K562 (cell line): ENCODE results near the gene ZNF214. TPM values are rescaled to one million over a fixed set of nuclear protein-coding genes. Genes with fewer than 3 reads are reported as not detected.

Experiments
- ATAC-seq: fragments of 200-7000 bp; cut with Tn5 transposase; 3 replicates; pipeline ENCODE4 v1.9.1; 2020; ENCODE audit warnings: moderate library complexity
- BruUV-seq: library from RNA; stranded (reverse); fragments of 400-500 nt; replicated peaks from 2 replicates; lab custom pipeline; 2021; lab: Mats Ljungman, UMichigan
- CTCF ChIA-PET: fragments of 300-600 bp; formaldehyde crosslinking; extraction: SDS; loops from one replicate; lab custom pipeline; 2021; ENCODE audit warnings: low intra/inter-chr PET ratio; lab: Yijun Ruan, JAX
- POLR2A ChIA-PET: fragments of 300-600, 350-650 bp; sonication (Branson Sonifier 250); formaldehyde crosslinking; extraction: SDS; loops from one replicate; lab custom pipeline; 2021; ENCODE audit warnings: antibody characterized with exemption, inconsistent platforms; lab: Yijun Ruan, JAX
- DNase-seq, 4 experiments: peaks; one replicate each; pipeline versions ENCODE4 v3.0.0 to v3.0.0-alpha.2; 2011 to 2018; ENCODE audit warnings: low spot score in 3 of 4, mixed read lengths in 3 of 4; ENCODE audit errors: extremely low read depth in 1 of 4
- FAIRE-seq: peaks from 2 replicates; lab custom pipeline; 2011; peaks lifted over from hg19 to GRCh38; lab: Jason Lieb, UNC
- H2AFZ ChIP-seq: 2 replicates; pipeline ENCODE4 v1.6.0; 2011; ENCODE audit warnings: low read depth, low read length, control low read depth, inconsistent platforms
- H3K27ac ChIP-seq: fragments of 200-600 bp; 3 replicates; pipeline ENCODE4 v1.8.0; 2011; ENCODE audit warnings: low read depth, mild to moderate bottlenecking, control low read depth, inconsistent platforms, low read length, moderate library complexity, mixed read lengths; ENCODE audit errors: extremely low read depth
- H3K27me3 ChIP-seq, 2 experiments: fragments of 300-600 bp in 1 of 2; 2 replicates in 1 of 2; 3 replicates in 1 of 2; pipeline versions ENCODE4 v1.6.0 to v1.8.0; 2011; ENCODE audit warnings: inconsistent platforms in 2 of 2, low read length in 2 of 2, mild to moderate bottlenecking in 1 of 2, mixed read lengths in 1 of 2, moderate library complexity in 1 of 2; ENCODE audit not compliant: control insufficient read depth in 2 of 2, insufficient read depth in 2 of 2
- H3K36me3 ChIP-seq: fragments of 300-600 bp; 3 replicates; pipeline ENCODE4 v1.8.0; 2011; ENCODE audit warnings: mild to moderate bottlenecking, low read length, inconsistent platforms; ENCODE audit not compliant: control insufficient read depth, insufficient read depth
- H3K4me1 ChIP-seq, 2 experiments: fragments of 200-600 bp in 1 of 2; replicated peaks in 1 of 2; 2 replicates in 1 of 2; 3 replicates in 1 of 2; pipeline versions ENCODE4 v1.5.1 to v1.8.0; 2011; ENCODE audit warnings: inconsistent platforms in 2 of 2, low read length in 2 of 2, mild to moderate bottlenecking in 1 of 2, mixed read lengths in 1 of 2, moderate library complexity in 1 of 2; ENCODE audit not compliant: control insufficient read depth in 2 of 2, insufficient read depth in 2 of 2
- H3K4me2 ChIP-seq: 2 replicates; pipeline ENCODE4 v1.6.1; 2011; ENCODE audit warnings: low read length, control low read depth, inconsistent platforms, mixed read lengths; ENCODE audit not compliant: insufficient read depth
- H3K4me3 ChIP-seq: fragments of 200-600 bp; sonication (generic), shearing (Covaris generic); 2 replicates; pipeline ENCODE4 v1.5.1; 2016; ENCODE audit warnings: control low read depth, inconsistent platforms
- H3K79me2 ChIP-seq: fragments of 200-600 bp; 3 replicates; pipeline ENCODE4 v1.8.0; 2011; ENCODE audit warnings: low read length, inconsistent platforms; ENCODE audit not compliant: control insufficient read depth, insufficient read depth
- H3K9ac ChIP-seq, 2 experiments: 2 replicates each; pipeline versions ENCODE4 v1.6.0 to v1.6.1; 2011; ENCODE audit warnings: low read depth in 2 of 2, low read length in 2 of 2, control low read depth in 1 of 2, inconsistent platforms in 1 of 2, mild to moderate bottlenecking in 1 of 2, mixed read lengths in 1 of 2; ENCODE audit not compliant: insufficient read depth in 1 of 2
- H3K9me1 ChIP-seq: one replicate; pipeline ENCODE4 v1.6.0; 2011; ENCODE audit warnings: inconsistent platforms, mild to moderate bottlenecking, low read length, moderate library complexity; ENCODE audit not compliant: control insufficient read depth, insufficient read depth
- H3K9me3 ChIP-seq: replicated peaks from 2 replicates; pipeline ENCODE4 v1.5.1; 2011; ENCODE audit warnings: low read depth, low read length, inconsistent platforms; ENCODE audit not compliant: control insufficient read depth, insufficient read depth
- H4K20me1 ChIP-seq: replicated peaks from 2 replicates; pipeline ENCODE4 v1.6.1; 2011; ENCODE audit warnings: low read length, inconsistent platforms, mixed read lengths; ENCODE audit not compliant: control insufficient read depth, insufficient read depth
- ARID2 ChIP-seq: fragments of 450-650 bp; IDR thresholded peaks from 2 replicates; pipeline ENCODE4 v1.6.1; 2017; ENCODE audit warnings: antibody characterized with exemption, mild to moderate bottlenecking
- ATF4 ChIP-seq: fragments of 450-650 bp; formaldehyde crosslinking; IDR thresholded peaks from 2 replicates; pipeline ENCODE4 v1.4.0; 2022; ENCODE audit warnings: mild to moderate bottlenecking, moderate library complexity
- BCOR ChIP-seq: fragments of 450-650 bp; IDR thresholded peaks from 2 replicates; pipeline ENCODE4 v1.6.1; 2016
- BRCA1 ChIP-seq, 2 experiments: fragments of 450-650 bp in 1 of 2; sonication (generic) in 1 of 2; formaldehyde crosslinking in 1 of 2; IDR thresholded peaks; 2 replicates each; pipeline versions ENCODE4 v1.5.0 to v1.6.1; 2017 to 2020; ENCODE audit warnings: mild to moderate bottlenecking in 1 of 2, missing genetic modification reagents in 1 of 2
- CBFB ChIP-seq: sonication (generic); formaldehyde crosslinking; IDR thresholded peaks from 2 replicates; pipeline ENCODE4 v1.4.0; 2020; ENCODE audit warnings: mild to moderate bottlenecking, missing genetic modification reagents
- FOXK2 ChIP-seq, 2 experiments: fragments of 450-650 bp; IDR thresholded peaks in 1 of 2; conservative IDR thresholded peaks in 1 of 2; 2 replicates each; pipeline ENCODE4 v1.6.1; 2016; ENCODE audit warnings: low read depth in 2 of 2, mild to moderate bottlenecking in 1 of 2
- GTF2E2 ChIP-seq: fragments of 200-800 bp; sonication (Bioruptor generic); IDR thresholded peaks from 2 replicates; pipeline ENCODE4 v1.6.1; 2016; ENCODE audit warnings: missing genetic modification characterization, missing compliant biosample characterization
- MAFF ChIP-seq: IDR thresholded peaks from 2 replicates; pipeline ENCODE4 v1.6.1; 2012; ENCODE audit warnings: low read length, improper control_type of control experiment
- MLX ChIP-seq, 2 experiments: fragments of 450-650 bp in 1 of 2; sonication (generic) in 1 of 2; formaldehyde crosslinking; conservative IDR thresholded peaks; 2 replicates each; pipeline versions ENCODE4 v1.4.0 to v1.8.1; 2020 to 2022; ENCODE audit warnings: mild to moderate bottlenecking in 1 of 2, missing genetic modification reagents in 1 of 2
- MTA1 ChIP-seq: fragments of 450-650 bp; IDR thresholded peaks from 2 replicates; pipeline ENCODE4 v1.6.1; 2017; ENCODE audit warnings: borderline replicate concordance
- NFYB ChIP-seq: IDR thresholded peaks from 2 replicates; pipeline ENCODE4 v1.6.1; 2011; ENCODE audit warnings: mild to moderate bottlenecking, moderate library complexity; ENCODE audit not compliant: insufficient read length; ENCODE audit errors: extremely low read depth
- SRSF9 ChIP-seq: fragments of 200-400 bp; formaldehyde crosslinking; IDR thresholded peaks from 2 replicates; pipeline ENCODE4 v1.6.1; 2017; ENCODE audit warnings: low read depth, low read length, borderline replicate concordance
- ZBTB43 ChIP-seq: sonication (generic); formaldehyde crosslinking; IDR thresholded peaks from 2 replicates; pipeline ENCODE4 v1.8.0; 2023; ENCODE audit warnings: mild to moderate bottlenecking, missing genetic modification reagents
- ZNF384 ChIP-seq: IDR thresholded peaks from 2 replicates; pipeline ENCODE4 v1.6.1; 2012; ENCODE audit warnings: low read depth, low read length, improper control_type of control experiment
- ZNF41 ChIP-seq: fragments of 250-450 bp; sonication (Bioruptor Pico); conservative IDR thresholded peaks from 2 replicates; pipeline ENCODE4 v1.4.0; 2020; ENCODE audit warnings: mild to moderate bottlenecking
- WGBS: fragments of 100-300 bp; shearing (Covaris generic); methylation state at CpG from one replicate; pipeline ENCODE4 v1.1.6; 2016; ENCODE audit warnings: low coverage, mixed read lengths; ENCODE audit not compliant: insufficient coverage; ENCODE audit errors: missing lambda C conversion rate; 5-methylcytosine and 5-hydroxymethylcytosine counted together
- in situ Hi-C: fragments of 300-500 bp; cut with MboI; formaldehyde crosslinking; loops from 4 replicates; pipeline ENCODE4 v1.15.0; 2018; ENCODE audit warnings: inconsistent platforms, mixed read lengths
- intact Hi-C: fragments of 100-400 bp; cut with micrococcal nuclease; formaldehyde crosslinking; loops from 2 replicates; pipeline ENCODE4 v1.14.2; 2022
- polyA plus RNA-seq, 8 experiments: library from polyadenylated mRNA; depleted of rRNA in 4 of 8; stranded (reverse) in 5 of 8; unstranded in 3 of 8; fragments of >200 nt; fragmentation: Nextera tagmentation in 2 of 8; fragmentation: Illumina TruSeq in 1 of 8; extraction: Ambion mirVana in 2 of 8; extraction: Trizol in 1 of 8; gene quantifications; 2 replicates each; pipeline versions ENCODE4 v1.2.1 to v1.2.3, GENCODE V29; 2011 to 2014; ENCODE audit warnings: inconsistent platforms in 1 of 8, missing spikeins in 1 of 8
- total RNA-seq, 7 experiments: library from RNA; depleted of rRNA in 6 of 7; stranded (reverse); fragments of >200 nt in 6 of 7; fragmentation: Illumina TruSeq in 2 of 7; extraction: Trizol in 2 of 7; gene quantifications; 2 replicates each; pipeline versions ENCODE4 v1.2.1 to v1.2.3, GENCODE V29; 2011 to 2021; ENCODE audit warnings: low replicate concordance in 1 of 7

Gene ZNF214
- total and polyA plus RNA-seq, 9 of the 15 experiments (the other 6 are each of a cell fraction or from before 2014, with no cell fraction given) = 0.06 to 0.41 (median 0.33) TPM; not detected in 1

- no peak for TF ChIP-seq NFYB
Observed at GRCh38 chr11:7046474-7047175, 26.5 kb upstream of the ZNF214 start (continued).

GRCh38 chr11:7034019-7034418 lies 13.9 kb upstream of the ZNF214 start:
- ChIA-PET POLR2A (no interaction called here), CTCF (no interaction called here)
- no peak for ATAC-seq
- Histone ChIP-seq H2AFZ (no peak overlapping the region), H3K36me3 (no peaks in the 10 kb centered on the region), H3K79me2 (no peaks in the 10 kb centered on the region), H3K27me3 (peaks cover 6 to 12% of the 10 kb centered on the region in 2 experiments; a peak in 4 of 5 replicates), H3K9ac (no peak overlapping the region), H3K9me3 (no peaks in the 10 kb centered on the region), H3K4me2 (no peak overlapping the region), H3K4me1 (no peaks in the 10 kb centered on the region), H4K20me1 (no peaks in the 10 kb centered on the region), H3K27ac (no peak overlapping the region), H3K9me1 (no peaks in the 10 kb centered on the region), H3K4me3 (no peak overlapping the region)
- intact Hi-C loops = no loop called here
- no peak for FAIRE-seq
- 7% methylated on average over 6 of the region's 6 CpGs for WGBS
- BruUV-seq = no TSS peak
- in situ Hi-C loops = no loop called here
- DNase-seq = no peak
- TF ChIP-seq ZBTB43 (CRISPR knock-in tag) = no peak
- no peak for TF ChIP-seq GTF2E2 (tag)
- no peak for TF ChIP-seq ARID2
- no peak for TF ChIP-seq ATF4
- no peak for TF ChIP-seq ZNF384
- no peak for TF ChIP-seq BRCA1 (IDR thresholded peaks at IDR 0.05)
- no peak for TF ChIP-seq BRCA1 (CRISPR knock-in tag; IDR thresholded peaks at IDR 0.05)
- TF ChIP-seq MLX (CRISPR knock-in tag; conservative IDR thresholded peaks at IDR 0.05) = no peak
- TF ChIP-seq MTA1 = no peak
- TF ChIP-seq ZNF41 (CRISPR knock-in tag) = no peak
- no peak for TF ChIP-seq SRSF9
- TF ChIP-seq CBFB = no peak
- TF ChIP-seq MAFF = no peak
- TF ChIP-seq FOXK2 (conservative IDR thresholded peaks at IDR 0.05 in 1 of 2, IDR thresholded peaks at IDR 0.05 in 1 of 2; ENCODE audit: low read depth in 2 of 2) = no peak
- TF ChIP-seq BCOR = no peak
